Measurements from ENCODE around the gene ATG14.

Gene ATG14

DNA sequence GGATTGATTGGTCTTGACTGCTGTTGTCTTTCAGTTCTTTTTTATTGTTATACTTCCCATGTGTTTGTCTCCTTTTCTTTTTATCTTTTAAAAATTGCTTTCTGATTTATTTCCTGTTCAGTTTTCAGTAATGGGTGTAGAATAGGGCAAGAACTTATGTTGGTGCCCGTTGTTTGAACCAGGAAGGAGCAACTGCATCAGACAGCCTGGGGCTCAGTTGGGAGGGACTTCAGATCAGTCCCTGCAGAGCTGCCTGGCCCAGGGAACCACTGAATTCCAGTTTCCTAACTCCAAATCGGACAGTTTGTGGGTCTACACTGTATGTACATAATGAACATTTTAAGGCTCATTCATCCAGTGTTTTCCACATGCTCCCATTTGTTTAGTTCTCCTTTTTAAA lies 75.5 kb downstream of the ATG14 start:
- ChIA-PET POLR2A (no interaction called here), CTCF (interaction anchor here (1.2 kb wide), 1 partner anchor 19 kb away, joined by 4 read pairs; no protein-coding TSS in a partner anchor)
- Histone ChIP-seq H3K36me3 (ENCODE audit: control insufficient read depth in 2 of 2, insufficient read depth in 1 of 2, low read length in 2 of 2) (peaks cover 0 to 4% of the 10 kb centered on the region in 2 experiments; a peak in 1 of 3 replicates), H3K4me3 (ENCODE audit: low read depth, low read length) (no peak overlapping the region), H3K27ac (ENCODE audit: extremely low read depth, low read depth, low read length) (no peak overlapping the region), H3K4me1 (ENCODE audit: control insufficient read depth, insufficient read depth, low read length) (peaks cover 34% of the 10 kb centered on the region), H3K9me3 (ENCODE audit: control insufficient read depth, insufficient read depth, low read depth, low read length) (no peaks in the 10 kb centered on the region)
- TF ChIP-seq ZBTB17 (tag by site-specific recombination; IDR thresholded peaks at IDR 0.05) (peak; percentile 31; the same call in 1 of the 2 replicates), WT1 (tag by site-specific recombination; IDR thresholded peaks at IDR 0.05) (no peak)

DNA sequence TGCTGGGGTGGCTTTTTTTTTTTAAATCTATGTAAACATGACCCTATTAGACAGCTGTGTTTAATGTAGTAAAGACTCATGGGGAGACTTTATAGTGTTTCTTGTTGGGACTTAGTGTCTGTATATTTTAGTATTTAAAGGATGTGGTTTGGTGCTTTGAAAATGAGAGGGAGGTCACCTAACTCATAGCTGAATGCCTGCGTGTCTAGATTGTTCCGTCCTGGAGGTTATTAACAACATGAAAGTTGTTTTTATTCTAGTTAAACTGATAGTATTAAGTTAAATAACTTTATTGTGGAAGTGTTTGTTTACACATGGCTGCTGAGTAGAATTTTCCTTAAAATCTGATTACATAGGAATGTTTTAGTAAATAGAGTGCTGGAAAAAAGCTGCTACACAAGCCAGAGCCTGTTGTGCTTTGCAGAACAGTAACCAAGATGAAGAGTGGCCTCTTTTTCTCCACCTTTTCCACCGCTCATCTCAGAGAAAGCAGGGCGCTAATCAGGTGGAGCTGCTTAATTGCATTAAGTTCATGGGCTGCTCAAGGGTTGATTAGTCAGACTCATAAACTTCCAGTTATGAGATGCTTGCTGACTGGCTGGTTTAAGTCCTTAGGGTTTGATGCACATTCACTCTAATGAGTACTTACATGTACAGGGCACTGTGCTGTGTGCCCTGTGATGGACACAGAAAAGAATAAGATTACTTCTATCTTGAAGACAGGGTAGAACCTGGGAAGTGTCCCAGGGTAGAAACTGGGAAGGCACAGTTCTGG lies 77.7 kb downstream of the ATG14 start:
- peaks cover 43% of the 10 kb centered on the region for H3K4me1 ChIP-seq (ENCODE audit: control insufficient read depth, insufficient read depth, low read length)
- TF ChIP-seq GLIS1 (tag by site-specific recombination; IDR thresholded peaks at IDR 0.05), result 0 out of 2 replicates have a peak, but pooled peaks have one; percentile 6
- TF ChIP-seq ZNF10 (tag by site-specific recombination; IDR thresholded peaks at IDR 0.05), result 0 out of 2 replicates have a peak, but pooled peaks have one; percentile 54
- TF ChIP-seq, protein P1, sequence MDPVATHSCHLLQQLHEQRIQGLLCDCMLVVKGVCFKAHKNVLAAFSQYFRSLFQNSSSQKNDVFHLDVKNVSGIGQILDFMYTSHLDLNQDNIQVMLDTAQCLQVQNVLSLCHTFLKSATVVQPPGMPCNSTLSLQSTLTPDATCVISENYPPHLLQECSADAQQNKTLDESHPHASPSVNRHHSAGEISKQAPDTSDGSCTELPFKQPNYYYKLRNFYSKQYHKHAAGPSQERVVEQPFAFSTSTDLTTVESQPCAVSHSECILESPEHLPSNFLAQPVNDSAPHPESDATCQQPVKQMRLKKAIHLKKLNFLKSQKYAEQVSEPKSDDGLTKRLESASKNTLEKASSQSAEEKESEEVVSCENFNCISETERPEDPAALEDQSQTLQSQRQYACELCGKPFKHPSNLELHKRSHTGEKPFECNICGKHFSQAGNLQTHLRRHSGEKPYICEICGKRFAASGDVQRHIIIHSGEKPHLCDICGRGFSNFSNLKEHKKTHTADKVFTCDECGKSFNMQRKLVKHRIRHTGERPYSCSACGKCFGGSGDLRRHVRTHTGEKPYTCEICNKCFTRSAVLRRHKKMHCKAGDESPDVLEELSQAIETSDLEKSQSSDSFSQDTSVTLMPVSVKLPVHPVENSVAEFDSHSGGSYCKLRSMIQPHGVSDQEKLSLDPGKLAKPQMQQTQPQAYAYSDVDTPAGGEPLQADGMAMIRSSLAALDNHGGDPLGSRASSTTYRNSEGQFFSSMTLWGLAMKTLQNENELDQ (tag by site-specific recombination; IDR thresholded peaks at IDR 0.05; ENCODE audit: low read depth), result no peak
- TF ChIP-seq, protein P2, sequence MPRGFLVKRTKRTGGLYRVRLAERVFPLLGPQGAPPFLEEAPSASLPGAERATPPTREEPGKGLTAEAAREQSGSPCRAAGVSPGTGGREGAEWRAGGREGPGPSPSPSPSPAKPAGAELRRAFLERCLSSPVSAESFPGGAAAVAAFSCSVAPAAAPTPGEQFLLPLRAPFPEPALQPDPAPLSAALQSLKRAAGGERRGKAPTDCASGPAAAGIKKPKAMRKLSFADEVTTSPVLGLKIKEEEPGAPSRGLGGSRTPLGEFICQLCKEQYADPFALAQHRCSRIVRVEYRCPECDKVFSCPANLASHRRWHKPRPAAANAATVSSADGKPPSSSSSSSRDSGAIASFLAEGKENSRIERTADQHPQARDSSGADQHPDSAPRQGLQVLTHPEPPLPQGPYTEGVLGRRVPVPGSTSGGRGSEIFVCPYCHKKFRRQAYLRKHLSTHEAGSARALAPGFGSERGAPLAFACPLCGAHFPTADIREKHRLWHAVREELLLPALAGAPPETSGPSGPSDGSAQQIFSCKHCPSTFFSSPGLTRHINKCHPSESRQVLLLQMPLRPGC (tag by site-specific recombination; IDR thresholded peaks at IDR 0.05), result no peak
- TF ChIP-seq SP7 (tag by site-specific recombination; IDR thresholded peaks at IDR 0.05), result 0 out of 2 replicates have a peak, but pooled peaks have one; percentile 20
- TF ChIP-seq, protein P3, sequence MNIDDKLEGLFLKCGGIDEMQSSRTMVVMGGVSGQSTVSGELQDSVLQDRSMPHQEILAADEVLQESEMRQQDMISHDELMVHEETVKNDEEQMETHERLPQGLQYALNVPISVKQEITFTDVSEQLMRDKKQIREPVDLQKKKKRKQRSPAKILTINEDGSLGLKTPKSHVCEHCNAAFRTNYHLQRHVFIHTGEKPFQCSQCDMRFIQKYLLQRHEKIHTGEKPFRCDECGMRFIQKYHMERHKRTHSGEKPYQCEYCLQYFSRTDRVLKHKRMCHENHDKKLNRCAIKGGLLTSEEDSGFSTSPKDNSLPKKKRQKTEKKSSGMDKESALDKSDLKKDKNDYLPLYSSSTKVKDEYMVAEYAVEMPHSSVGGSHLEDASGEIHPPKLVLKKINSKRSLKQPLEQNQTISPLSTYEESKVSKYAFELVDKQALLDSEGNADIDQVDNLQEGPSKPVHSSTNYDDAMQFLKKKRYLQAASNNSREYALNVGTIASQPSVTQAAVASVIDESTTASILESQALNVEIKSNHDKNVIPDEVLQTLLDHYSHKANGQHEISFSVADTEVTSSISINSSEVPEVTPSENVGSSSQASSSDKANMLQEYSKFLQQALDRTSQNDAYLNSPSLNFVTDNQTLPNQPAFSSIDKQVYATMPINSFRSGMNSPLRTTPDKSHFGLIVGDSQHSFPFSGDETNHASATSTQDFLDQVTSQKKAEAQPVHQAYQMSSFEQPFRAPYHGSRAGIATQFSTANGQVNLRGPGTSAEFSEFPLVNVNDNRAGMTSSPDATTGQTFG (tag by site-specific recombination; IDR thresholded peaks at IDR 0.05; ENCODE audit: borderline replicate concordance), result no peak
- TF ChIP-seq ZNF600 (tag by site-specific recombination; IDR thresholded peaks at IDR 0.05), result peak; percentile 41; the same call in 1 of the 2 replicates
- 0 out of 2 replicates have a peak, but pooled peaks have one; percentile 19 for TF ChIP-seq ZNF660 (tag by site-specific recombination; IDR thresholded peaks at IDR 0.05)
- peak; percentile 74 for TF ChIP-seq ZBTB17 (tag by site-specific recombination; IDR thresholded peaks at IDR 0.05)
- no peak for TF ChIP-seq ZNF585B (tag by site-specific recombination; IDR thresholded peaks at IDR 0.05)
- TF ChIP-seq, protein P4, sequence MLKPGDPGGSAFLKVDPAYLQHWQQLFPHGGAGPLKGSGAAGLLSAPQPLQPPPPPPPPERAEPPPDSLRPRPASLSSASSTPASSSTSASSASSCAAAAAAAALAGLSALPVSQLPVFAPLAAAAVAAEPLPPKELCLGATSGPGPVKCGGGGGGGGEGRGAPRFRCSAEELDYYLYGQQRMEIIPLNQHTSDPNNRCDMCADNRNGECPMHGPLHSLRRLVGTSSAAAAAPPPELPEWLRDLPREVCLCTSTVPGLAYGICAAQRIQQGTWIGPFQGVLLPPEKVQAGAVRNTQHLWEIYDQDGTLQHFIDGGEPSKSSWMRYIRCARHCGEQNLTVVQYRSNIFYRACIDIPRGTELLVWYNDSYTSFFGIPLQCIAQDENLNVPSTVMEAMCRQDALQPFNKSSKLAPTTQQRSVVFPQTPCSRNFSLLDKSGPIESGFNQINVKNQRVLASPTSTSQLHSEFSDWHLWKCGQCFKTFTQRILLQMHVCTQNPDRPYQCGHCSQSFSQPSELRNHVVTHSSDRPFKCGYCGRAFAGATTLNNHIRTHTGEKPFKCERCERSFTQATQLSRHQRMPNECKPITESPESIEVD (tag by site-specific recombination; IDR thresholded peaks at IDR 0.05), result peak; percentile 90
- no peak for TF ChIP-seq GLIS2 (tag by site-specific recombination; IDR thresholded peaks at IDR 0.05)
- H3K9me3 ChIP-seq (ENCODE audit: control insufficient read depth, insufficient read depth, low read depth, low read length), result no peaks in the 10 kb centered on the region
- H3K4me3 ChIP-seq (ENCODE audit: low read depth, low read length), result no peak overlapping the region
- H3K27ac ChIP-seq (ENCODE audit: extremely low read depth, low read depth, low read length), result no peak overlapping the region
- POLR2A ChIA-PET, result interaction anchor here (0.6 kb wide), 1 partner anchor 49 kb away, joined by 4 read pairs; no protein-coding TSS in a partner anchor
- H3K36me3 ChIP-seq (ENCODE audit: control insufficient read depth in 2 of 2, insufficient read depth in 1 of 2, low read length in 2 of 2), result peaks cover 0 to 4% of the 10 kb centered on the region in 2 experiments; a peak in 1 of 3 replicates
- CTCF ChIA-PET, result interaction anchor here (0.6 to 1.7 kb wide), 5 partner anchors 9 to 88 kb away, joined by 3 to 7 read pairs (median 5); partner anchors contain the start of gene FBXO34
